Measurements from ENCODE around the gene ATP2B2. TPM values are rescaled to one million over a fixed set of nuclear protein-coding genes. Genes with fewer than 3 reads are reported as not detected.

Gene ATP2B2
- total RNA-seq, 1 experiment from 2014 or later, result not detected

GRCh38 chr3:10281951-10282350, 223.4 kb downstream of the ATP2B2 start:
- Histone ChIP-seq H3K4me1 (no peaks in the 10 kb centered on the region), H3K36me3 (ENCODE audit: control insufficient read depth, insufficient read depth, low read length) (peaks cover 6% of the 10 kb centered on the region), H3K4me3 (ENCODE audit: low read depth, low read length) (no peak overlapping the region), H3K27me3 (replicated peaks; ENCODE audit: control insufficient read depth, insufficient read depth, low read length) (no peaks in the 10 kb centered on the region), H3K9me3 (no peaks in the 10 kb centered on the region)
- intact Hi-C loops (cut with micrococcal nuclease; ENCODE audit: unreplicated experiment), result loop anchor here (10.0 kb wide), 1 partner anchor 117 kb away; the partner anchor contains the start of gene IRAK2
- Mint-ChIP-seq H3K9me3 (ENCODE audit: unreplicated experiment) (no peaks in the 10 kb centered on the region), H3K27ac (ENCODE audit: unreplicated experiment) (no peak overlapping the region), H3K4me1 (ENCODE audit: low read depth, unreplicated experiment) (no peaks in the 10 kb centered on the region), H3K4me3 (ENCODE audit: unreplicated experiment) (no peak overlapping the region), H3K36me3 (ENCODE audit: insufficient read depth, unreplicated experiment) (peaks cover 54% of the 10 kb centered on the region), H3K27me3 (ENCODE audit: insufficient read depth, unreplicated experiment) (no peaks in the 10 kb centered on the region)
- TF ChIP-seq CTCF (IDR thresholded peaks at IDR 0.05; ENCODE audit: insufficient read depth in 1 of 2, low read depth in 1 of 2, low read length in 1 of 2, severe bottlenecking in 1 of 2, unreplicated experiment in 1 of 2), result no peak
- BruUV-seq (replicated peaks), result no TSS peak
- CTCF ChIA-PET, result no interaction called here
- POLR2A ChIA-PET, result no interaction called here
- DNase-seq, result no peak

- H3K27ac Mint-ChIP-seq (ENCODE audit: unreplicated experiment), result no peak overlapping the region
- ChIA-PET POLR2A (no interaction called here), CTCF (interaction anchor here (1.3 kb wide), 1 partner anchor 17 kb away, joined by 4 read pairs; no protein-coding TSS in a partner anchor)
- H3K36me3 ChIP-seq (ENCODE audit: control insufficient read depth, insufficient read depth, low read length), result peaks cover 7% of the 10 kb centered on the region
- H3K4me3 Mint-ChIP-seq (ENCODE audit: unreplicated experiment), result no peak overlapping the region
- no peaks in the 10 kb centered on the region for H3K27me3 ChIP-seq (replicated peaks; ENCODE audit: control insufficient read depth, insufficient read depth, low read length)
- no peak overlapping the region for H3K4me3 ChIP-seq (ENCODE audit: low read depth, low read length)
- no peaks in the 10 kb centered on the region for H3K9me3 Mint-ChIP-seq (ENCODE audit: unreplicated experiment)
- H3K9me3 ChIP-seq, result no peaks in the 10 kb centered on the region
- DNase-seq, result no peak
- BruUV-seq (replicated peaks), result no TSS peak
- no peaks in the 10 kb centered on the region for H3K4me1 Mint-ChIP-seq (ENCODE audit: low read depth, unreplicated experiment)
- H3K36me3 Mint-ChIP-seq (ENCODE audit: insufficient read depth, unreplicated experiment), result peaks cover 61% of the 10 kb centered on the region
- H3K27me3 Mint-ChIP-seq (ENCODE audit: insufficient read depth, unreplicated experiment), result no peaks in the 10 kb centered on the region
- intact Hi-C loops (cut with micrococcal nuclease; ENCODE audit: unreplicated experiment), result loop anchor here (10.0 kb wide), 1 partner anchor 116 kb away; the partner anchor contains the start of gene IRAK2
- TF ChIP-seq CTCF (IDR thresholded peaks at IDR 0.05; ENCODE audit: insufficient read depth in 1 of 2, low read depth in 1 of 2, low read length in 1 of 2, severe bottlenecking in 1 of 2, unreplicated experiment in 1 of 2), result no peak
- H3K4me1 ChIP-seq, result no peaks in the 10 kb centered on the region
These were observed 224.8 kb downstream of the ATP2B2 start for GRCh38 chr3:10280571-10280970.

GRCh38 chr3:10280177-10280529, 225.2 kb downstream of the ATP2B2 start:
- BruUV-seq (replicated peaks), result no TSS peak
- peak in 1 of 2 experiments; percentile 8 for TF ChIP-seq CTCF (IDR thresholded peaks at IDR 0.05; ENCODE audit: insufficient read depth in 1 of 2, low read depth in 1 of 2, low read length in 1 of 2, severe bottlenecking in 1 of 2, unreplicated experiment in 1 of 2)
- ChIA-PET CTCF (interaction anchor here (1.3 kb wide), 1 partner anchor 16 kb away, joined by 4 read pairs; no protein-coding TSS in a partner anchor), POLR2A (no interaction called here)
- Histone ChIP-seq H3K36me3 (ENCODE audit: control insufficient read depth, insufficient read depth, low read length) (peaks cover 7% of the 10 kb centered on the region), H3K4me1 (no peaks in the 10 kb centered on the region), H3K9me3 (no peaks in the 10 kb centered on the region), H3K4me3 (ENCODE audit: low read depth, low read length) (no peak overlapping the region), H3K27me3 (replicated peaks; ENCODE audit: control insufficient read depth, insufficient read depth, low read length) (no peaks in the 10 kb centered on the region)
- Mint-ChIP-seq H3K27me3 (ENCODE audit: insufficient read depth, unreplicated experiment) (no peaks in the 10 kb centered on the region), H3K4me3 (ENCODE audit: unreplicated experiment) (no peak overlapping the region), H3K27ac (ENCODE audit: unreplicated experiment) (no peak overlapping the region), H3K9me3 (ENCODE audit: unreplicated experiment) (no peaks in the 10 kb centered on the region), H3K4me1 (ENCODE audit: low read depth, unreplicated experiment) (no peaks in the 10 kb centered on the region), H3K36me3 (ENCODE audit: insufficient read depth, unreplicated experiment) (peaks cover 61% of the 10 kb centered on the region)
- no peak for DNase-seq
- intact Hi-C loops (cut with micrococcal nuclease; ENCODE audit: unreplicated experiment), result loop anchor here (10.0 kb wide), 1 partner anchor 115 kb away; the partner anchor contains the start of gene IRAK2
